Measurements from ENCODE around the gene PALD1. TPM values are rescaled to one million over a fixed set of nuclear protein-coding genes. Genes with fewer than 3 reads are reported as not detected.

Gene PALD1
- total and polyA plus RNA-seq, 2 of the 13 experiments (the other 11 are each of a cell fraction or from before 2014, with no cell fraction given), result 0.07 to 0.09 TPM

GRCh38 chr10:70430493-70431445, 47.8 kb upstream of the PALD1 start (continued):
- TF ChIP-seq ZBTB49 (CRISPR knock-in tag; IDR thresholded peaks at IDR 0.05; ENCODE audit: borderline replicate concordance) (no peak), ZNF142 (CRISPR knock-in tag; IDR thresholded peaks at IDR 0.05) (no peak), FOSL2 (CRISPR knock-in tag; IDR thresholded peaks at IDR 0.05) (peak; percentile 46; the same call in 1 of the 2 replicates), ZFP90 (CRISPR knock-in tag; IDR thresholded peaks at IDR 0.05; ENCODE audit: borderline replicate concordance) (0 out of 2 replicates have a peak, but pooled peaks have one; percentile 63), FOSL1 (CRISPR knock-in tag; IDR thresholded peaks at IDR 0.05; ENCODE audit: borderline replicate concordance) (no peak), SMARCE1 (IDR thresholded peaks at IDR 0.05; ENCODE audit: borderline replicate concordance) (no peak), PRDM4 (CRISPR knock-in tag; IDR thresholded peaks at IDR 0.05; ENCODE audit: borderline replicate concordance) (no peak), STAG1 (CRISPR knock-in tag; IDR thresholded peaks at IDR 0.05) (peak; percentile 65), SAP130 (CRISPR knock-in tag; IDR thresholded peaks at IDR 0.05; ENCODE audit: low read depth) (peak; percentile 63), ZNF652 (CRISPR knock-in tag; IDR thresholded peaks at IDR 0.05; ENCODE audit: borderline replicate concordance, low read depth) (no peak), PAWR (CRISPR knock-in tag; IDR thresholded peaks at IDR 0.05; ENCODE audit: borderline replicate concordance) (no peak), ZUFSP (CRISPR knock-in tag; IDR thresholded peaks at IDR 0.05; ENCODE audit: borderline replicate concordance) (no peak), POGZ (CRISPR knock-in tag; IDR thresholded peaks at IDR 0.05) (no peak)
- TF ChIP-seq, protein P1, sequence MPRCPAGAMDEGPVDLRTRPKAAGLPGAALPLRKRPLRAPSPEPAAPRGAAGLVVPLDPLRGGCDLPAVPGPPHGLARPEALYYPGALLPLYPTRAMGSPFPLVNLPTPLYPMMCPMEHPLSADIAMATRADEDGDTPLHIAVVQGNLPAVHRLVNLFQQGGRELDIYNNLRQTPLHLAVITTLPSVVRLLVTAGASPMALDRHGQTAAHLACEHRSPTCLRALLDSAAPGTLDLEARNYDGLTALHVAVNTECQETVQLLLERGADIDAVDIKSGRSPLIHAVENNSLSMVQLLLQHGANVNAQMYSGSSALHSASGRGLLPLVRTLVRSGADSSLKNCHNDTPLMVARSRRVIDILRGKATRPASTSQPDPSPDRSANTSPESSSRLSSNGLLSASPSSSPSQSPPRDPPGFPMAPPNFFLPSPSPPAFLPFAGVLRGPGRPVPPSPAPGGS (CRISPR knock-in tag; IDR thresholded peaks at IDR 0.05), result no peak

Data from HepG2 (cell line).